Neural progenitor cell (in vitro differentiated cells): ENCODE data around the gene MTMR1. TPM values are rescaled to one million over a fixed set of nuclear protein-coding genes. Genes with fewer than 3 reads are reported as not detected.

Source experiments
- DNase-seq: peaks from one replicate; pipeline ENCODE4 v3.0.0-alpha.2; 2016; ENCODE audit warnings: low spot score
- H2AFZ ChIP-seq: fragments of 200-600 bp; sonication (generic); replicated peaks from 2 replicates; pipeline ENCODE4 v1.6.1; 2016; ENCODE audit warnings: antibody characterized with exemption
- H3F3A ChIP-seq: fragments of 200-600 bp; sonication (generic); 2 replicates; pipeline ENCODE4 v1.6.1; 2016; ENCODE audit warnings: antibody characterized with exemption, low read depth
- H3K27ac ChIP-seq: fragments of 200-600 bp; sonication (generic); 2 replicates; pipeline ENCODE4 v1.5.1; 2016; ENCODE audit warnings: mild to moderate bottlenecking
- H3K27me3 ChIP-seq: fragments of 200-600 bp; sonication (generic); 2 replicates; pipeline ENCODE4 v1.6.1; 2016; ENCODE audit warnings: mild to moderate bottlenecking, moderate library complexity
- H3K36me3 ChIP-seq: fragments of 200-600 bp; sonication (generic); 2 replicates; pipeline ENCODE4 v1.5.1; 2016
- H3K4me1 ChIP-seq: fragments of 200-600 bp; sonication (generic); 2 replicates; pipeline ENCODE4 v1.6.1; 2016; ENCODE audit warnings: mixed run types
- H3K4me2 ChIP-seq: fragments of 200-600 bp; sonication (generic); 2 replicates; pipeline ENCODE4 v1.6.1; 2016
- H3K4me3 ChIP-seq: fragments of 200-600 bp; sonication (generic); 2 replicates; pipeline ENCODE4 v1.5.1; 2016
- H3K79me2 ChIP-seq: fragments of 200-600 bp; sonication (generic); 2 replicates; pipeline ENCODE4 v1.6.1; 2016; ENCODE audit warnings: low read depth
- H3K9ac ChIP-seq: fragments of 200-600 bp; sonication (generic); 2 replicates; pipeline ENCODE4 v1.6.1; 2016
- H3K9me3 ChIP-seq: fragments of 200-600 bp; sonication (generic); 2 replicates; pipeline ENCODE4 v1.5.1; 2016; ENCODE audit warnings: low read depth
- H4K20me1 ChIP-seq: fragments of 200-600 bp; sonication (generic); 2 replicates; pipeline ENCODE4 v1.6.1; 2016; ENCODE audit warnings: low read depth
- H3K27ac Mint-ChIP-seq: 3 replicates; pipeline ENCODE4 v1.8.0; 2021; ENCODE audit warnings: mixed read lengths
- H3K27me3 Mint-ChIP-seq: 2 replicates; pipeline ENCODE4 v1.8.0; 2022; ENCODE audit warnings: low read depth, mild to moderate bottlenecking, inconsistent platforms, moderate library complexity, mixed read lengths; ENCODE audit not compliant: insufficient read depth
- H3K36me3 Mint-ChIP-seq: 3 replicates; pipeline ENCODE4 v1.8.0; 2021; ENCODE audit warnings: mixed read lengths
- H3K4me1 Mint-ChIP-seq: 3 replicates; pipeline ENCODE4 v1.8.0; 2021; ENCODE audit warnings: mixed read lengths
- H3K4me3 Mint-ChIP-seq: 3 replicates; pipeline ENCODE4 v1.8.0; 2021; ENCODE audit warnings: mild to moderate bottlenecking, moderate library complexity, mixed read lengths
- H3K9me3 Mint-ChIP-seq: 3 replicates; pipeline ENCODE4 v1.8.0; 2020; ENCODE audit warnings: mixed read lengths
- CTCF ChIP-seq: fragments of 200-600 bp; sonication (generic); IDR thresholded peaks from 2 replicates; pipeline ENCODE4 v1.5.1; 2017; ENCODE audit warnings: antibody characterized with exemption, mild to moderate bottlenecking
- EZH2 ChIP-seq: fragments of 200-600 bp; sonication (generic); IDR thresholded peaks from 2 replicates; pipeline ENCODE4 v1.6.1; 2017; ENCODE audit warnings: antibody characterized with exemption, mild to moderate bottlenecking, moderate library complexity
- EZH2phosphoT487 ChIP-seq: fragments of 200-600 bp; sonication (generic); IDR thresholded peaks from 2 replicates; pipeline ENCODE4 v1.6.1; 2017; ENCODE audit warnings: antibody characterized with exemption
- total RNA-seq: library from RNA; depleted of rRNA; stranded (reverse); fragments of >200 nt; gene quantifications from 2 replicates; pipeline ENCODE4 v1.2.3, GENCODE V29; 2015; ENCODE audit warnings: low replicate concordance

The MTMR1 gene
- total RNA-seq, 1 donor from 2014 or later: 18.0 TPM

- no peak overlapping the region for H3K9ac ChIP-seq
- no peak overlapping the region for H3K27ac ChIP-seq
- no peaks in the 10 kb centered on the region for H3K27me3 ChIP-seq
- Mint-ChIP-seq H3K27me3 (no peaks in the 10 kb centered on the region), H3K36me3 (peaks cover 2% of the 10 kb centered on the region), H3K4me1 (no peaks in the 10 kb centered on the region), H3K4me3 (no peak overlapping the region), H3K27ac (no peak overlapping the region), H3K9me3 (peaks cover 2% of the 10 kb centered on the region)
- no peaks in the 10 kb centered on the region for H4K20me1 ChIP-seq
- no peak overlapping the region for H2AFZ ChIP-seq
- no peaks in the 10 kb centered on the region for H3K4me1 ChIP-seq
- TF ChIP-seq EZH2phosphoT487 (no peak), EZH2 (no peak), CTCF (no peak)
- H3K4me2 ChIP-seq: no peak overlapping the region
- H3F3A ChIP-seq: no peaks in the 10 kb centered on the region
- no peaks in the 10 kb centered on the region for H3K9me3 ChIP-seq
- H3K4me3 ChIP-seq: no peak overlapping the region
- H3K36me3 ChIP-seq: no peaks in the 10 kb centered on the region
- no peaks in the 10 kb centered on the region for H3K79me2 ChIP-seq
- DNase-seq: no peak
Measured at GRCh38 chrX:150729956-150730355, 36.8 kb downstream of the MTMR1 start.

- Histone ChIP-seq H3K4me2 (no peak overlapping the region), H3K27ac (no peak overlapping the region), H4K20me1 (no peaks in the 10 kb centered on the region), H3K9ac (no peak overlapping the region), H2AFZ (no peak overlapping the region), H3K4me1 (no peaks in the 10 kb centered on the region), H3K36me3 (no peaks in the 10 kb centered on the region), H3K9me3 (no peaks in the 10 kb centered on the region), H3F3A (no peaks in the 10 kb centered on the region), H3K4me3 (no peak overlapping the region), H3K27me3 (no peaks in the 10 kb centered on the region), H3K79me2 (no peaks in the 10 kb centered on the region)
- no peak for TF ChIP-seq CTCF
- no peak for TF ChIP-seq EZH2phosphoT487
- no peak for TF ChIP-seq EZH2
- no peaks in the 10 kb centered on the region for H3K9me3 Mint-ChIP-seq
- H3K4me3 Mint-ChIP-seq: no peak overlapping the region
- H3K36me3 Mint-ChIP-seq: peaks cover 3% of the 10 kb centered on the region
- DNase-seq: no peak
- H3K4me1 Mint-ChIP-seq: no peaks in the 10 kb centered on the region
- H3K27me3 Mint-ChIP-seq: no peaks in the 10 kb centered on the region
- H3K27ac Mint-ChIP-seq: no peak overlapping the region
Measured at GRCh38 chrX:150730719-150731118, 37.5 kb downstream of the MTMR1 start.

- H3K36me3 Mint-ChIP-seq: peaks cover 4% of the 10 kb centered on the region
Measured at GRCh38 chrX:150731795-150732194, 38.6 kb downstream of the MTMR1 start.

More at GRCh38 chrX:150731795-150732194, 38.6 kb downstream of the MTMR1 start:
- no peak overlapping the region for H3K9ac ChIP-seq
- no peaks in the 10 kb centered on the region for H3K79me2 ChIP-seq
- no peaks in the 10 kb centered on the region for H3K27me3 ChIP-seq
- no peaks in the 10 kb centered on the region for H3K4me1 Mint-ChIP-seq
- H3K27me3 Mint-ChIP-seq: no peaks in the 10 kb centered on the region
- H3K27ac ChIP-seq: no peak overlapping the region
- H3K9me3 Mint-ChIP-seq: no peaks in the 10 kb centered on the region
- no peaks in the 10 kb centered on the region for H4K20me1 ChIP-seq
- H3K4me2 ChIP-seq: no peak overlapping the region
- no peaks in the 10 kb centered on the region for H3K9me3 ChIP-seq
- H3K4me1 ChIP-seq: no peaks in the 10 kb centered on the region
- H3K4me3 ChIP-seq: no peak overlapping the region
- H3K4me3 Mint-ChIP-seq: no peak overlapping the region
- no peak overlapping the region for H2AFZ ChIP-seq
- no peaks in the 10 kb centered on the region for H3F3A ChIP-seq
- TF ChIP-seq EZH2phosphoT487 (no peak), EZH2 (no peak), CTCF (no peak)
- no peak for DNase-seq
- no peak overlapping the region for H3K27ac Mint-ChIP-seq
- H3K36me3 ChIP-seq: no peaks in the 10 kb centered on the region
